Ishikawa (cell line): Measurements from ENCODE around the gene NRXN3.

Source experiments
- CEBPB ChIP-seq: IDR thresholded peaks from 2 replicates; pipeline ENCODE4 v1.6.1; 2012
- CREB1 ChIP-seq: IDR thresholded peaks from 2 replicates; pipeline ENCODE4 v1.6.1; 2012; ENCODE audit warnings: low read depth
- EP300 ChIP-seq: IDR thresholded peaks from 2 replicates; pipeline ENCODE4 v1.6.1; 2012; ENCODE audit warnings: borderline replicate concordance
- NFIC ChIP-seq: IDR thresholded peaks from 2 replicates; pipeline ENCODE4 v1.6.1; 2012
- RAD21 ChIP-seq: IDR thresholded peaks from 2 replicates; pipeline ENCODE4 v1.6.1; 2012; ENCODE audit warnings: low read depth
- REST ChIP-seq: IDR thresholded peaks from 2 replicates; pipeline ENCODE4 v1.6.1; 2012; ENCODE audit warnings: low read depth, mild to moderate bottlenecking
- TCF12 ChIP-seq: IDR thresholded peaks from 2 replicates; pipeline ENCODE4 v1.6.1; 2012; ENCODE audit warnings: low read depth
- USF1 ChIP-seq: IDR thresholded peaks from 2 replicates; pipeline ENCODE4 v1.6.1; 2012
- YY1 ChIP-seq: IDR thresholded peaks from 2 replicates; pipeline ENCODE4 v1.6.1; 2012; ENCODE audit warnings: low read depth
- ZBTB7A ChIP-seq: IDR thresholded peaks from 2 replicates; pipeline ENCODE4 v1.6.1; 2012; ENCODE audit warnings: low read depth
- TF ChIP-seq, protein P1 (sequence below): IDR thresholded peaks from 2 replicates; pipeline ENCODE4 v1.6.1; 2012

- TF ChIP-seq CREB1 (no peak), EP300 (no peak), REST (no peak), RAD21 (no peak), CEBPB (no peak), TCF12 (no peak), ZBTB7A (no peak), YY1 (no peak), USF1 (no peak), NFIC (no peak)
- TF ChIP-seq, protein P1, sequence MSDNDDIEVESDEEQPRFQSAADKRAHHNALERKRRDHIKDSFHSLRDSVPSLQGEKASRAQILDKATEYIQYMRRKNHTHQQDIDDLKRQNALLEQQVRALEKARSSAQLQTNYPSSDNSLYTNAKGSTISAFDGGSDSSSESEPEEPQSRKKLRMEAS = no peak
Measured at GRCh38 chr14:78652727-78653126, 482.6 kb downstream of the NRXN3 start.
